OCI-LY7 (cell line): Measurements from ENCODE around the gene DCT. TPM values are rescaled to one million over a fixed set of nuclear protein-coding genes. Genes with fewer than 3 reads are reported as not detected.

Experiments
- BruUV-seq: library from RNA; stranded (reverse); fragments of 400-500 nt; replicated peaks from 2 replicates; lab custom pipeline; 2021; lab: Mats Ljungman, UMichigan
- CTCF ChIA-PET: fragments of 300-600 bp; sonication (Branson Sonifier 250); formaldehyde crosslinking; loops from one replicate; lab custom pipeline; 2022; ENCODE audit warnings: antibody characterized with exemption; ENCODE audit not compliant: unreplicated experiment; lab: Charles Lee
- POLR2A ChIA-PET: fragments of 300-600 bp; sonication (Branson Sonifier 250); formaldehyde crosslinking; loops from one replicate; lab custom pipeline; 2022; ENCODE audit warnings: antibody characterized with exemption; lab: Charles Lee
- DNase-seq: peaks from one replicate; pipeline ENCODE4 v3.0.0-alpha.2; 2015; ENCODE audit warnings: low spot score
- H2AFZ ChIP-seq: fragments of 200-600 bp; sonication (generic), shearing (Covaris generic); 2 replicates; pipeline ENCODE4 v1.6.1; 2014; ENCODE audit warnings: mild to moderate bottlenecking, antibody characterized with exemption, low read length, moderate library complexity
- H3K27ac ChIP-seq: fragments of 200-600 bp; sonication (generic); 2 replicates; pipeline ENCODE4 v1.5.1; 2014; ENCODE audit warnings: mixed run types, low read depth, mild to moderate bottlenecking, moderate library complexity, low read length, inconsistent platforms; ENCODE audit not compliant: poor library complexity, severe bottlenecking
- H3K36me3 ChIP-seq: fragments of 200-600 bp; sonication (generic); 2 replicates; pipeline ENCODE4 v1.6.1; 2014; ENCODE audit warnings: mild to moderate bottlenecking, antibody characterized with exemption, low read length, moderate library complexity, mixed read lengths; ENCODE audit not compliant: insufficient read depth
- H3K4me1 ChIP-seq: fragments of 200-600 bp; sonication (generic); 2 replicates; pipeline ENCODE4 v1.5.1; 2014; ENCODE audit warnings: mild to moderate bottlenecking, low read length; ENCODE audit not compliant: insufficient read depth, poor library complexity, severe bottlenecking
- H3K4me2 ChIP-seq: fragments of 200-600 bp; sonication (generic); 2 replicates; pipeline ENCODE4 v1.6.1; 2014; ENCODE audit warnings: mild to moderate bottlenecking, low read length
- H3K4me3 ChIP-seq: fragments of 200-600 bp; sonication (generic); 2 replicates; pipeline ENCODE4 v1.5.1; 2014; ENCODE audit warnings: mild to moderate bottlenecking, low read depth, low read length; ENCODE audit not compliant: poor library complexity, severe bottlenecking
- H3K79me2 ChIP-seq: fragments of 200-600 bp; sonication (generic); 2 replicates; pipeline ENCODE4 v1.6.1; 2016; ENCODE audit warnings: low read depth, mild to moderate bottlenecking, low read length, moderate library complexity, mixed read lengths; ENCODE audit not compliant: insufficient read depth
- H3K9me2 ChIP-seq: fragments of 200-600 bp; sonication (generic); 2 replicates; pipeline ENCODE4 v1.6.1; 2016; ENCODE audit warnings: mild to moderate bottlenecking, low read length, mixed read lengths; ENCODE audit not compliant: insufficient read depth
- H3K9me3 ChIP-seq: fragments of 200-600 bp; sonication (generic); 2 replicates; pipeline ENCODE4 v1.6.1; 2014; ENCODE audit warnings: mild to moderate bottlenecking, mixed run types, low read length, mixed read lengths
- H4K20me1 ChIP-seq: fragments of 200-600 bp; sonication (generic); 2 replicates; pipeline ENCODE4 v1.6.1; 2014; ENCODE audit warnings: mild to moderate bottlenecking, antibody characterized with exemption, low read length, moderate library complexity, mixed read lengths; ENCODE audit not compliant: insufficient read depth
- CTCF ChIP-seq: fragments of 200-600 bp; sonication (generic); conservative IDR thresholded peaks from 2 replicates; pipeline ENCODE4 v1.5.1; 2014; ENCODE audit warnings: mild to moderate bottlenecking, antibody characterized with exemption, low read length, moderate library complexity, mixed read lengths
- EZH2phosphoT487 ChIP-seq: fragments of 200-600 bp; sonication (generic); IDR thresholded peaks from 2 replicates; pipeline ENCODE4 v1.6.1; 2018; ENCODE audit warnings: low read depth, borderline replicate concordance, mild to moderate bottlenecking, mixed run types, antibody characterized with exemption, low read length, moderate library complexity, mixed read lengths
- intact Hi-C: fragments of 100-400 bp; cut with micrococcal nuclease; formaldehyde crosslinking; loops from one replicate; pipeline ENCODE4 v1.10.0; 2022; ENCODE audit not compliant: unreplicated experiment
- total RNA-seq, 2 experiments: library from RNA; depleted of rRNA in 1 of 2; stranded (reverse); fragments of >200 nt in 1 of 2; shearing (Covaris generic) in 1 of 2; gene quantifications; 2 replicates each; pipeline ENCODE4 v1.2.3, GENCODE V29; 2014 to 2022

DCT gene
- total RNA-seq, 2 experiments from 2014 or later: 0.25 TPM; not detected in 1

- Histone ChIP-seq H3K4me3 (no peak overlapping the region), H3K9me3 (no peaks in the 10 kb centered on the region), H3K79me2 (no peaks in the 10 kb centered on the region), H3K36me3 (no peaks in the 10 kb centered on the region), H2AFZ (no peak overlapping the region), H3K27ac (no peak overlapping the region), H3K4me2 (no peak overlapping the region), H3K9me2 (no peaks in the 10 kb centered on the region), H4K20me1 (no peaks in the 10 kb centered on the region), H3K4me1 (no peaks in the 10 kb centered on the region)
- CTCF ChIA-PET: interaction anchor here (1.6 kb wide), 1 partner anchor 182 kb away, joined by 4 read pairs; no protein-coding TSS in a partner anchor
- intact Hi-C loops: loop anchor here (1.0 kb wide), 1 partner anchor 182 kb away; no protein-coding TSS in a partner anchor
- peak; percentile 53 for DNase-seq
- no TSS peak for BruUV-seq
- TF ChIP-seq CTCF (peak; percentile 75), EZH2phosphoT487 (no peak)
- POLR2A ChIA-PET: interaction anchor here (0.7 kb wide), 1 partner anchor 181 kb away, joined by 3 read pairs; no protein-coding TSS in a partner anchor
Observed at GRCh38 chr13:94435604-94436226, 43.8 kb downstream of the DCT start.

GRCh38 chr13:94433055-94433961 is 46.2 kb downstream of the DCT start:
- CTCF ChIA-PET: no interaction called here
- Histone ChIP-seq H3K9me2 (no peaks in the 10 kb centered on the region), H3K79me2 (no peaks in the 10 kb centered on the region), H2AFZ (no peak overlapping the region), H4K20me1 (no peaks in the 10 kb centered on the region), H3K4me2 (no peak overlapping the region), H3K4me3 (no peak overlapping the region), H3K4me1 (no peaks in the 10 kb centered on the region), H3K36me3 (no peaks in the 10 kb centered on the region), H3K27ac (no peak overlapping the region), H3K9me3 (no peaks in the 10 kb centered on the region)
- intact Hi-C loops: no loop called here
- TF ChIP-seq EZH2phosphoT487: no peak
- no peak for TF ChIP-seq CTCF
- BruUV-seq: no TSS peak
- no peak for DNase-seq
- POLR2A ChIA-PET: interaction anchor here (0.6 kb wide), 1 partner anchor 367 kb away, joined by 3 read pairs; no protein-coding TSS in a partner anchor
